ENCODE data around the gene MAPKAPK2.
A peak's percentile ranks its signal among the peaks of the same experiment; 100 is the strongest.
"Not testable (repeated sequence)": the region's sequence is repeated elsewhere in the genome, so short reads cannot be mapped to it uniquely, and the experiment has no call there.

Gene MAPKAPK2

DNA sequence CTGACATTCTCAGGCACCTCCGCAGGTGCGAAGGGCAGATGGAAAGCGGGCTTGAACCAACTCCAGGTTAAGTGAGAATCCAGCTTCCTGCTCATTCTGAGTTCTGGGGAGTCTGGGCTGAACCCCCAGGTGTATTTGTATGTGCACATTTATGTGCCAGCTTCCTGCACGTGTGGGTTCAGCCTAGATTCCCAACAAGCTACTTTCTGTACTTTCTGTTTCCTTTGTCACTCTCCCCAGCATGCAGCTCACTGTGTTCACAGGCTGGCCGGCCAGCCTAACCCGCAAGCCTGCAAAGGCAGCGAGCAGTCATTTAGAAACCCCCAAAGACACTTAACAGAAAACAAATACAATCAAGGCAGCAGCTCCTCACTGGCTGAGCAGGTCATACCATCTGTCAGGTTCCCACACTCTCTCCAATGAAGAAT, 84.6 kb downstream of the MAPKAPK2 start:
- H3K9me3 ChIP-seq (ENCODE audit: control insufficient read depth in 1 of 2, low read length in 2 of 2) = no peaks in the 10 kb centered on the region
- H3K36me3 ChIP-seq (ENCODE audit: control insufficient read depth in 1 of 2, insufficient read depth in 2 of 2, low read length in 2 of 2) = no peaks in the 10 kb centered on the region
- H3K27ac ChIP-seq (ENCODE audit: low read depth, low read length) = no peak overlapping the region
- no peak overlapping the region for H3K9ac ChIP-seq (ENCODE audit: low read depth in 1 of 2, low read length in 2 of 2)
- H3K4me1 ChIP-seq (ENCODE audit: control insufficient read depth in 1 of 2, insufficient read depth in 2 of 2, low read length in 2 of 2) = peaks cover 0 to 21% of the 10 kb centered on the region in 2 donors
- peaks cover 4 to 8% of the 10 kb centered on the region in 2 donors for H3K27me3 ChIP-seq (ENCODE audit: control insufficient read depth in 1 of 2, insufficient read depth in 2 of 2, low read length in 2 of 2)
- H3K4me3 ChIP-seq (ENCODE audit: low read depth in 1 of 2, low read length in 2 of 2) = peak overlapping the region; percentile 1 to 18

- Histone ChIP-seq H3K4me3 (ENCODE audit: low read depth in 1 of 2, low read length in 2 of 2) (peak within 1 kb of the TSS; percentile 12 to 18), H3K9me3 (ENCODE audit: control insufficient read depth in 1 of 2, low read length in 2 of 2) (no peaks in the 10 kb centered on the region), H3K27ac (ENCODE audit: low read depth, low read length) (no peak within 1 kb of the TSS), H3K9ac (ENCODE audit: low read depth in 1 of 2, low read length in 2 of 2) (no peak within 1 kb of the TSS), H3K4me1 (ENCODE audit: control insufficient read depth in 1 of 2, insufficient read depth in 2 of 2, low read length in 2 of 2) (peaks cover 0 to 25% of the 10 kb centered on the region in 2 donors), H3K27me3 (ENCODE audit: control insufficient read depth in 1 of 2, insufficient read depth in 2 of 2, low read length in 2 of 2) (peaks cover 4 to 12% of the 10 kb centered on the region in 2 donors), H3K36me3 (ENCODE audit: control insufficient read depth in 1 of 2, insufficient read depth in 2 of 2, low read length in 2 of 2) (no peaks in the 10 kb centered on the region)
These were observed 86.0 kb downstream of the MAPKAPK2 start, which contains the start of gene IL19 for GRCh38 chr1:206770531-206771337. Gene IL19, plus strand, starts transcription at chr1:206770773. Its CDS starts 65,890 bp downstream, at chr1:206836663.

GRCh38 chr1:206771338-206771692, 86.6 kb downstream of the MAPKAPK2 start:
- Histone ChIP-seq H3K27me3 (ENCODE audit: control insufficient read depth in 1 of 2, insufficient read depth in 2 of 2, low read length in 2 of 2) (peaks cover 4 to 12% of the 10 kb centered on the region in 2 donors), H3K4me1 (ENCODE audit: control insufficient read depth in 1 of 2, insufficient read depth in 2 of 2, low read length in 2 of 2) (peaks cover 0 to 25% of the 10 kb centered on the region in 2 donors), H3K4me3 (ENCODE audit: low read depth in 1 of 2, low read length in 2 of 2) (no peak overlapping the region), H3K27ac (ENCODE audit: low read depth, low read length) (no peak overlapping the region), H3K9ac (ENCODE audit: low read depth in 1 of 2, low read length in 2 of 2) (no peak overlapping the region), H3K9me3 (ENCODE audit: control insufficient read depth in 1 of 2, low read length in 2 of 2) (no peaks in the 10 kb centered on the region), H3K36me3 (ENCODE audit: control insufficient read depth in 1 of 2, insufficient read depth in 2 of 2, low read length in 2 of 2) (no peaks in the 10 kb centered on the region)

GRCh38 chr1:206772243-206772937, 87.7 kb downstream of the MAPKAPK2 start, which contains the start of gene IL10:
Gene IL10, minus strand, starts transcription at chr1:206772494. Its CDS starts 59 bp downstream, at chr1:206772435.
- H3K4me3 ChIP-seq (ENCODE audit: low read depth in 1 of 2, low read length in 2 of 2) = no peak within 1 kb of the TSS
- no peaks in the 10 kb centered on the region for H3K9me3 ChIP-seq (ENCODE audit: control insufficient read depth in 1 of 2, low read length in 2 of 2)
- H3K27me3 ChIP-seq (ENCODE audit: control insufficient read depth in 1 of 2, insufficient read depth in 2 of 2, low read length in 2 of 2) = peaks cover 4 to 12% of the 10 kb centered on the region in 2 donors
- H3K9ac ChIP-seq (ENCODE audit: low read depth in 1 of 2, low read length in 2 of 2) = peak within 1 kb of the TSS in 1 of 2 donors; percentile 1
- H3K4me1 ChIP-seq (ENCODE audit: control insufficient read depth in 1 of 2, insufficient read depth in 2 of 2, low read length in 2 of 2) = peaks cover 0 to 25% of the 10 kb centered on the region in 2 donors
- H3K27ac ChIP-seq (ENCODE audit: low read depth, low read length) = no peak within 1 kb of the TSS
- H3K36me3 ChIP-seq (ENCODE audit: control insufficient read depth in 1 of 2, insufficient read depth in 2 of 2, low read length in 2 of 2) = no peaks in the 10 kb centered on the region

DNA sequence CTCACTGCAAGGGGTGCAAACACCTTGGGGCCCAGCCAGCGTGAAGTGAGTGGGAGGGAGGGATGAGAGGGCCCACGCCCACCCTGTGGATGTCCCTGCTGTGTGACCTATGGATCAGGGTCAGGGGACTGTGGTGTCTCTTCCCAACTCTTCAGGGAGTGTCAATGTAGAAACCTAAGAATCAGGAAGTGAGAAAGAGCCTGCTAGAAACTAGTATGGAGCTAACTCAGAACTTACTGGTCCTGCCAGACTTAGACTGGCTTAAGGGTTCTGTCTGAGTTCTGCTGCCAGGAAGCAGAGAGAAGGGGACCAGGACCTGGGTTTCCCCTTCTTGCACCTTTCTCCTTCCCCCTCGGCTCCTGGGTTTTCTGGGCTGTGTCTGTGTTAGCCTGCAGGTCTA, 89.4 kb downstream of the MAPKAPK2 start:
- no peaks in the 10 kb centered on the region for H3K9me3 ChIP-seq (ENCODE audit: control insufficient read depth in 1 of 2, low read length in 2 of 2)
- H3K4me3 ChIP-seq (ENCODE audit: low read depth in 1 of 2, low read length in 2 of 2) = no peak overlapping the region
- H3K27me3 ChIP-seq (ENCODE audit: control insufficient read depth in 1 of 2, insufficient read depth in 2 of 2, low read length in 2 of 2) = peaks cover 4 to 12% of the 10 kb centered on the region in 2 donors
- H3K27ac ChIP-seq (ENCODE audit: low read depth, low read length) = no peak overlapping the region
- no peaks in the 10 kb centered on the region for H3K36me3 ChIP-seq (ENCODE audit: control insufficient read depth in 1 of 2, insufficient read depth in 2 of 2, low read length in 2 of 2)
- no peak overlapping the region for H3K9ac ChIP-seq (ENCODE audit: low read depth in 1 of 2, low read length in 2 of 2)
- peaks cover 0 to 19% of the 10 kb centered on the region in 2 donors for H3K4me1 ChIP-seq (ENCODE audit: control insufficient read depth in 1 of 2, insufficient read depth in 2 of 2, low read length in 2 of 2)

- H3K4me3 ChIP-seq (ENCODE audit: low read depth in 1 of 2, low read length in 2 of 2) = no peak overlapping the region
- H3K9ac ChIP-seq (ENCODE audit: low read depth in 1 of 2, low read length in 2 of 2) = no peak overlapping the region
- peaks cover 0 to 6% of the 10 kb centered on the region in 2 donors for H3K4me1 ChIP-seq (ENCODE audit: control insufficient read depth in 1 of 2, insufficient read depth in 2 of 2, low read length in 2 of 2)
- H3K27ac ChIP-seq (ENCODE audit: low read depth, low read length) = no peak overlapping the region
- no peaks in the 10 kb centered on the region for H3K9me3 ChIP-seq (ENCODE audit: control insufficient read depth in 1 of 2, low read length in 2 of 2)
- no peaks in the 10 kb centered on the region for H3K36me3 ChIP-seq (ENCODE audit: control insufficient read depth in 1 of 2, insufficient read depth in 2 of 2, low read length in 2 of 2)
- H3K27me3 ChIP-seq (ENCODE audit: control insufficient read depth in 1 of 2, insufficient read depth in 2 of 2, low read length in 2 of 2) = peaks cover 4 to 12% of the 10 kb centered on the region in 2 donors
These were observed 91.5 kb downstream of the MAPKAPK2 start for GRCh38 chr1:206776229-206776628.

DNA sequence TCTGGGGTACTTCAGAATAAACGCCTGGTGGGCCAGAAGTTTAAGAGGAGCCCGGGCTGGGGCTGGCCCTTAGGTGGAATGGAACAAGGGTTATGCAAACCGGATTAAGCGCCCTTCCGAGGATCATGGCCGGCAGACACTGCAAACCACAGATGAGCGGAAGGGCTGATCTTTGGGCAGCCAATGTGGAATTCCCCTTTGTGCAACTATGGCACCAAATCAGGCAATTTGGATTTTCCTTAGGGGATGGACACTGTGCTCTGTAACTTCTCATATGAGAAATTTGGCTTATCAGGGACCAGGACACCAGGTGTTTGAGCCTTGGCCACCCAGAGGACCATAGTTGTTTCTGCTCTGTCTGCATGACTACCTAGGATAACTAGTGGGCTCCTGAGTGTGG, 93.3 kb downstream of the MAPKAPK2 start:
- Histone ChIP-seq H3K4me3 (ENCODE audit: low read depth in 1 of 2, low read length in 2 of 2) (no peak overlapping the region), H3K27ac (ENCODE audit: low read depth, low read length) (no peak overlapping the region), H3K9ac (ENCODE audit: low read depth in 1 of 2, low read length in 2 of 2) (no peak overlapping the region), H3K36me3 (ENCODE audit: control insufficient read depth in 1 of 2, insufficient read depth in 2 of 2, low read length in 2 of 2) (no peaks in the 10 kb centered on the region), H3K9me3 (ENCODE audit: control insufficient read depth in 1 of 2, low read length in 2 of 2) (no peaks in the 10 kb centered on the region), H3K27me3 (ENCODE audit: control insufficient read depth in 1 of 2, insufficient read depth in 2 of 2, low read length in 2 of 2) (peaks cover 1 to 10% of the 10 kb centered on the region in 2 donors), H3K4me1 (ENCODE audit: control insufficient read depth in 1 of 2, insufficient read depth in 2 of 2, low read length in 2 of 2) (peaks cover 0 to 6% of the 10 kb centered on the region in 2 donors)

DNA sequence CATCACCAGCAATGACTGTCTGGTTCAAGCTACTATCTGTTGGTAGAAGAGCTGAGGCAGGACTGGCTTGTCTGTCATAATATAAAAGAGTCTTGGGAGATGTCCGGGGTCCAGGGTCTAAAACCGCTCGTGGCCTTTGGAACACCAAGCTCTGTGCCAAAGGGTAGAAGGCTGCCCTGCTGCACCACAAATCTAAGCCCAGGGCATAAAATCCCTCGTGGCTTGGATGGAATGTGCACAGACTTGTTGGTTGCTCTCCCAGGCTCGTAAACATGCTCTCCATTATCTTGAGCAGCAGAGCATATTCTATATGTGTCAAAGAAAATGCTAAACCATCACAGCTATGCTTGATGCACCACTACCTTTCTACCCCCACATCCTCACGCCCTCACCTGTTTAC, 94.2 kb downstream of the MAPKAPK2 start:
- not testable (repeated sequence) for H3K36me3 ChIP-seq (ENCODE audit: control insufficient read depth in 1 of 2, insufficient read depth in 2 of 2, low read length in 2 of 2); H3K9me3 ChIP-seq (ENCODE audit: control insufficient read depth in 1 of 2, low read length in 2 of 2); H3K27ac ChIP-seq (ENCODE audit: low read depth, low read length); H3K4me3 ChIP-seq (ENCODE audit: low read depth in 1 of 2, low read length in 2 of 2); H3K9ac ChIP-seq (ENCODE audit: low read depth in 1 of 2, low read length in 2 of 2); H3K4me1 ChIP-seq (ENCODE audit: control insufficient read depth in 1 of 2, insufficient read depth in 2 of 2, low read length in 2 of 2); H3K27me3 ChIP-seq (ENCODE audit: control insufficient read depth in 1 of 2, insufficient read depth in 2 of 2, low read length in 2 of 2)

DNA sequence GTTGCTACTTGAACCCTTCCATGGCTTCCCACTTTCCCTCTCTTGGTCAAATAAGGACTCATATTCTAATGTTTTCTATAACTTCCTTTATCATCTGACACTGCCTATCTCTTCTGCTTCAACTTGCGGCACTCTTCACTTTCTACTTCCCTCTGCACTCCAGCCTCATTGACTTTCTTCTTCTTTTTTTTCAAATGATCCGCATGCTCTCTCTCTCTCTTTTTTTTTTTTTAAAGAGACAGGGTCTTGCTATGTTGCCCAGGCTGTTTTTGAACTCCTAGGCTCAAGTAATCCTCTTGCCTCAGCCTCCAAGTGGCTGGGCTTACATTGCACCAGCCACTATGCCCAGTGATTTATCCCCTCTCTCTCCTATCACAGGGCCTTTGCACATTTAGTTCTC, 94.9 kb downstream of the MAPKAPK2 start:
- Histone ChIP-seq H3K9me3 (ENCODE audit: control insufficient read depth in 1 of 2, low read length in 2 of 2) (no peaks in the 10 kb centered on the region), H3K36me3 (ENCODE audit: control insufficient read depth in 1 of 2, insufficient read depth in 2 of 2, low read length in 2 of 2) (no peaks in the 10 kb centered on the region), H3K27ac (ENCODE audit: low read depth, low read length) (no peak overlapping the region), H3K27me3 (ENCODE audit: control insufficient read depth in 1 of 2, insufficient read depth in 2 of 2, low read length in 2 of 2) (peaks cover 0 to 1% of the 10 kb centered on the region in 2 donors), H3K9ac (ENCODE audit: low read depth in 1 of 2, low read length in 2 of 2) (no peak overlapping the region), H3K4me3 (ENCODE audit: low read depth in 1 of 2, low read length in 2 of 2) (no peak overlapping the region), H3K4me1 (ENCODE audit: control insufficient read depth in 1 of 2, insufficient read depth in 2 of 2, low read length in 2 of 2) (peaks cover 0 to under 1% of the 10 kb centered on the region in 2 donors)

GRCh38 chr1:206782448-206782847, 97.7 kb downstream of the MAPKAPK2 start:
- H3K36me3 ChIP-seq (ENCODE audit: control insufficient read depth in 1 of 2, insufficient read depth in 2 of 2, low read length in 2 of 2) = no peaks in the 10 kb centered on the region
- H3K27me3 ChIP-seq (ENCODE audit: control insufficient read depth in 1 of 2, insufficient read depth in 2 of 2, low read length in 2 of 2) = no peaks in the 10 kb centered on the region
- no peaks in the 10 kb centered on the region for H3K9me3 ChIP-seq (ENCODE audit: control insufficient read depth in 1 of 2, low read length in 2 of 2)
- H3K4me1 ChIP-seq (ENCODE audit: control insufficient read depth in 1 of 2, insufficient read depth in 2 of 2, low read length in 2 of 2) = no peaks in the 10 kb centered on the region
- H3K27ac ChIP-seq (ENCODE audit: low read depth, low read length) = no peak overlapping the region
- H3K4me3 ChIP-seq (ENCODE audit: low read depth in 1 of 2, low read length in 2 of 2) = no peak overlapping the region
- H3K9ac ChIP-seq (ENCODE audit: low read depth in 1 of 2, low read length in 2 of 2) = no peak overlapping the region
